HG02973 (cell line): ENCODE data around the gene OR3A3.

ENCODE experiments used
- ATAC-seq: cut with Tn5 transposase; IDR thresholded peaks from one replicate; pipeline ENCODE4 v1.9.1; 2021; ENCODE audit warnings: moderate library complexity; ENCODE audit not compliant: unreplicated experiment

OR3A3 gene

GRCh38 chr17:3471599-3471998 lies 60.4 kb downstream of the OR3A3 start, which contains the start of gene SPATA22:
SPATA22 (minus strand) TSS chr17:3471819; CDS start chr17:3469325, 2,494 bp downstream.
- ATAC-seq: no peak

DNA sequence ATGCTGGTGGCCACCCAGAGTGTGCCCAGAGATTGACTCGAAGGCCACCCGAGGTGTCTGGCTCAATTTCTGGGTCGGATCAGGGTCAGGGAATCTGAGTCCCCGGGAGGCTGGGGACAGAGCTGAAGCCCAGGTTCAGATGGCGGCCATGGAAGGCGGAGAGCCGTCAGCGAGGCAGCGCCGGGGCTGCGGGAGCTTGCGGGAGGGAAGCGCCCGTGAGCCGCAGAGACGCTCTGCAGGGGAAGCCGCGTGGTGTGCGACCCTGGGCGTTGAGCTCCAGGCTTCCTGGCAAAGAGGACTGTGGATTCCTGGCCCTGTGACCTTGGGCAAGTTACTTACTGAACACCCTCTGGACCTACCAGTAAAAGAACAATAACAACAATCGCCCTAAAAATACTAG lies 61.0 kb downstream of the OR3A3 start:
- no peak for ATAC-seq
